Neural progenitor cell (in vitro differentiated cells): ENCODE data around the gene GOLGA1. TPM values are rescaled to one million over a fixed set of nuclear protein-coding genes. Genes with fewer than 3 reads are reported as not detected.

Experiments
- DNase-seq: peaks from one replicate; pipeline ENCODE4 v3.0.0-alpha.2; 2016; ENCODE audit warnings: low spot score
- H2AFZ ChIP-seq: fragments of 200-600 bp; sonication (generic); replicated peaks from 2 replicates; pipeline ENCODE4 v1.6.1; 2016; ENCODE audit warnings: antibody characterized with exemption
- H3F3A ChIP-seq: fragments of 200-600 bp; sonication (generic); 2 replicates; pipeline ENCODE4 v1.6.1; 2016; ENCODE audit warnings: antibody characterized with exemption, low read depth
- H3K27ac ChIP-seq: fragments of 200-600 bp; sonication (generic); 2 replicates; pipeline ENCODE4 v1.5.1; 2016; ENCODE audit warnings: mild to moderate bottlenecking
- H3K27me3 ChIP-seq: fragments of 200-600 bp; sonication (generic); 2 replicates; pipeline ENCODE4 v1.6.1; 2016; ENCODE audit warnings: mild to moderate bottlenecking, moderate library complexity
- H3K36me3 ChIP-seq: fragments of 200-600 bp; sonication (generic); 2 replicates; pipeline ENCODE4 v1.5.1; 2016
- H3K4me1 ChIP-seq: fragments of 200-600 bp; sonication (generic); 2 replicates; pipeline ENCODE4 v1.6.1; 2016; ENCODE audit warnings: mixed run types
- H3K4me2 ChIP-seq: fragments of 200-600 bp; sonication (generic); 2 replicates; pipeline ENCODE4 v1.6.1; 2016
- H3K4me3 ChIP-seq: fragments of 200-600 bp; sonication (generic); 2 replicates; pipeline ENCODE4 v1.5.1; 2016
- H3K79me2 ChIP-seq: fragments of 200-600 bp; sonication (generic); 2 replicates; pipeline ENCODE4 v1.6.1; 2016; ENCODE audit warnings: low read depth
- H3K9ac ChIP-seq: fragments of 200-600 bp; sonication (generic); 2 replicates; pipeline ENCODE4 v1.6.1; 2016
- H3K9me3 ChIP-seq: fragments of 200-600 bp; sonication (generic); 2 replicates; pipeline ENCODE4 v1.5.1; 2016; ENCODE audit warnings: low read depth
- H4K20me1 ChIP-seq: fragments of 200-600 bp; sonication (generic); 2 replicates; pipeline ENCODE4 v1.6.1; 2016; ENCODE audit warnings: low read depth
- H3K27ac Mint-ChIP-seq: 3 replicates; pipeline ENCODE4 v1.8.0; 2021; ENCODE audit warnings: mixed read lengths
- H3K27me3 Mint-ChIP-seq: 2 replicates; pipeline ENCODE4 v1.8.0; 2022; ENCODE audit warnings: low read depth, mild to moderate bottlenecking, inconsistent platforms, moderate library complexity, mixed read lengths; ENCODE audit not compliant: insufficient read depth
- H3K36me3 Mint-ChIP-seq: 3 replicates; pipeline ENCODE4 v1.8.0; 2021; ENCODE audit warnings: mixed read lengths
- H3K4me1 Mint-ChIP-seq: 3 replicates; pipeline ENCODE4 v1.8.0; 2021; ENCODE audit warnings: mixed read lengths
- H3K4me3 Mint-ChIP-seq: 3 replicates; pipeline ENCODE4 v1.8.0; 2021; ENCODE audit warnings: mild to moderate bottlenecking, moderate library complexity, mixed read lengths
- H3K9me3 Mint-ChIP-seq: 3 replicates; pipeline ENCODE4 v1.8.0; 2020; ENCODE audit warnings: mixed read lengths
- CTCF ChIP-seq: fragments of 200-600 bp; sonication (generic); IDR thresholded peaks from 2 replicates; pipeline ENCODE4 v1.5.1; 2017; ENCODE audit warnings: antibody characterized with exemption, mild to moderate bottlenecking
- EZH2 ChIP-seq: fragments of 200-600 bp; sonication (generic); IDR thresholded peaks from 2 replicates; pipeline ENCODE4 v1.6.1; 2017; ENCODE audit warnings: antibody characterized with exemption, mild to moderate bottlenecking, moderate library complexity
- EZH2phosphoT487 ChIP-seq: fragments of 200-600 bp; sonication (generic); IDR thresholded peaks from 2 replicates; pipeline ENCODE4 v1.6.1; 2017; ENCODE audit warnings: antibody characterized with exemption
- total RNA-seq: library from RNA; depleted of rRNA; stranded (reverse); fragments of >200 nt; gene quantifications from 2 replicates; pipeline ENCODE4 v1.2.3, GENCODE V29; 2015; ENCODE audit warnings: low replicate concordance

The GOLGA1 gene
- total RNA-seq, 1 donor from 2014 or later: 17.8 TPM

GRCh38 chr9:124854822-124855221 lies 86.1 kb downstream of the GOLGA1 start:
- Mint-ChIP-seq H3K27ac (peak overlapping the region; percentile 3), H3K4me1 (peaks cover 18% of the 10 kb centered on the region), H3K9me3 (no peaks in the 10 kb centered on the region), H3K4me3 (peak overlapping the region; percentile 6), H3K36me3 (peaks cover 2% of the 10 kb centered on the region), H3K27me3 (peaks cover 4% of the 10 kb centered on the region)
- no peaks in the 10 kb centered on the region for H3K36me3 ChIP-seq
- H3K4me2 ChIP-seq: no peak overlapping the region
- no peak overlapping the region for H2AFZ ChIP-seq
- no peak for DNase-seq
- no peak for TF ChIP-seq EZH2phosphoT487
- no peak for TF ChIP-seq CTCF
- no peaks in the 10 kb centered on the region for H3K27me3 ChIP-seq
- H4K20me1 ChIP-seq: peaks cover 43% of the 10 kb centered on the region
- H3K27ac ChIP-seq: no peak overlapping the region
- H3K4me1 ChIP-seq: peaks cover 2% of the 10 kb centered on the region
- H3F3A ChIP-seq: peaks cover 50% of the 10 kb centered on the region
- H3K9ac ChIP-seq: no peak overlapping the region
- H3K4me3 ChIP-seq: no peak overlapping the region
- no peaks in the 10 kb centered on the region for H3K9me3 ChIP-seq
- peaks cover 19% of the 10 kb centered on the region for H3K79me2 ChIP-seq

- H4K20me1 ChIP-seq: peaks cover 36% of the 10 kb centered on the region
- H3K4me2 ChIP-seq: no peak overlapping the region
- no peak overlapping the region for H3K4me3 ChIP-seq
- H3K9me3 Mint-ChIP-seq: no peaks in the 10 kb centered on the region
- H3F3A ChIP-seq: peaks cover 43% of the 10 kb centered on the region
- H3K4me3 Mint-ChIP-seq: peak overlapping the region; percentile 14
- no peak overlapping the region for H3K9ac ChIP-seq
- no peak overlapping the region for H2AFZ ChIP-seq
- no peak for DNase-seq
- peaks cover 12% of the 10 kb centered on the region for H3K79me2 ChIP-seq
- no peak overlapping the region for H3K27ac Mint-ChIP-seq
- H3K27me3 Mint-ChIP-seq: peaks cover 4% of the 10 kb centered on the region
- H3K4me1 ChIP-seq: no peaks in the 10 kb centered on the region
- no peak overlapping the region for H3K27ac ChIP-seq
- H3K4me1 Mint-ChIP-seq: peaks cover 17% of the 10 kb centered on the region
- H3K36me3 ChIP-seq: no peaks in the 10 kb centered on the region
- no peaks in the 10 kb centered on the region for H3K27me3 ChIP-seq
- no peaks in the 10 kb centered on the region for H3K9me3 ChIP-seq
- peaks cover 2% of the 10 kb centered on the region for H3K36me3 Mint-ChIP-seq
- no peak for TF ChIP-seq EZH2
- TF ChIP-seq CTCF: no peak
- no peak for TF ChIP-seq EZH2phosphoT487
These were observed 86.7 kb downstream of the GOLGA1 start for GRCh38 chr9:124854161-124854560.

- H3F3A ChIP-seq: peaks cover 38% of the 10 kb centered on the region
- Mint-ChIP-seq H3K27me3 (peaks cover 4% of the 10 kb centered on the region), H3K27ac (no peak overlapping the region), H3K4me3 (peak overlapping the region; percentile 80), H3K9me3 (no peaks in the 10 kb centered on the region), H3K4me1 (peaks cover 17% of the 10 kb centered on the region), H3K36me3 (peaks cover 2% of the 10 kb centered on the region)
- peaks cover 31% of the 10 kb centered on the region for H4K20me1 ChIP-seq
- H3K27me3 ChIP-seq: no peaks in the 10 kb centered on the region
- H3K4me2 ChIP-seq: peak overlapping the region; percentile 77
- H3K36me3 ChIP-seq: no peaks in the 10 kb centered on the region
- no peak for DNase-seq
- no peaks in the 10 kb centered on the region for H3K9me3 ChIP-seq
- TF ChIP-seq CTCF (no peak), EZH2phosphoT487 (no peak), EZH2 (no peak)
- H3K27ac ChIP-seq: no peak overlapping the region
- peak overlapping the region; percentile 55 for H3K4me3 ChIP-seq
- H3K79me2 ChIP-seq: peaks cover 7% of the 10 kb centered on the region
- no peak overlapping the region for H3K9ac ChIP-seq
- peak overlapping the region; percentile 92 for H2AFZ ChIP-seq
- H3K4me1 ChIP-seq: no peaks in the 10 kb centered on the region
These were observed 87.2 kb downstream of the GOLGA1 start for GRCh38 chr9:124853605-124854143.
